ENCODE measurements around the gene CAPN9.
"Not testable (repeated sequence)": the region's sequence is repeated elsewhere in the genome, so short reads cannot be mapped to it uniquely, and the experiment has no call there.

The CAPN9 gene

DNA sequence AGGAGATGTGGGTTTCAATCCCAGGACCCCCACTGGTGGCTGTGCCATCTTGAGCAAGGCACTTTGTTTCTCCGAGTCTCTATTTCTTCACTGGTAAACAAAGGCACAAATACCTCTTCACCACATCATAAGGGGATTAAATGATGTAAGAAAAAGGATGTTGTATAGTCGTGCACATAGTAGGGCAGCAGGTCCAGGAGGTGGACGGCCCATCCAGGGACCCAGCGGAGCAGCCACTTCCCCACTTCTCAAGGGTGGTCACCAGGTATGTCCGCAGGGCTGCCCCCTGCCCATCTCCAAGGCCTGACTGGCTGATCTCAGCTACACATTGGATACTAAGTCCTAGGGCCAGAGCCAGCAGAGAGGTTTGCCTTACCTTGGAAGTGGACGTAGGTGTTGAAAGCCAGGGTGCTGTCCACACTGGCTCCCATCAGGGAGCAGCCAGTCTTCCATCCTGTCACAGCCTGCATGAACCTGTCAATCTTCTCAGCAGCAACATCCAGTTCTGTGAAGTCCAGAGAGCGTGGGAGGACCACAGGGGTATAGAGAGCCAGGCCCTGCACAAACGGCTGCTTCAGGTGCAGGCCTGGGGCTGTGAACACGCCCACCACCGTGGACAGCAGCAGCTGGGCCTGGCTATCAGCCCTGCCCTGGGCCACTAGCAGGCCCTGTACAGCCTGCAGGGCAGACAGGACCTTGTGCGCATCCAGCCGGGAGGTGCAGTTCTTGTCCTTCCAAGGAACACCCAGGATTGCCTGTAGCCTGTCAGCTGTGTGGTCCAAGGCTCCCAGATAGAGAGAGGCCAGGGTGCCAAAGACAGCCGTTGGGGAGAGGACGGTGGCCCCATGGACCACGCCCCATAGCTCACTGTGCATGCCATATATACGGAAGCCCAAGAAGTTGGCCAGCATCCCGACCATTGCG is 37.3 kb upstream of the CAPN9 start:
- no peak for DNase-seq (ENCODE audit: low spot score)

DNA sequence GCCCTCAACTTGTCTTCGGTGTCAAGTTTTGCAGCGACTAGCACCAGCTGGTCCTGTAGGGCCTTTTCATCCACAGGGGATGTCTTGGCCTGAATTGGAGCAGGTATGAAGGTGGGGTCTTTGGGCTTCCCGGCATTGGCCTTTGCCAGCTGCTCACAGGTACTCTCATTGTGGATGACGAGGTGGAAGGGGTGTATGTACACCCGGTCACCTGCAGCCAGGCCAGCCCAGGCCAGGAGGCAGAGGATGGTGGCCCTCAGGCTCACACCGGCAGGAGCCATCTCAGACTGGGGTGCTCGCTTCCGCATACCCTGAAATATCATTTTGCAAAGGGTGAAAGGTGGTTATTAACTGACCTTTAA is 36.7 kb upstream of the CAPN9 start:
- DNase-seq (ENCODE audit: low spot score) = no peak

DNA sequence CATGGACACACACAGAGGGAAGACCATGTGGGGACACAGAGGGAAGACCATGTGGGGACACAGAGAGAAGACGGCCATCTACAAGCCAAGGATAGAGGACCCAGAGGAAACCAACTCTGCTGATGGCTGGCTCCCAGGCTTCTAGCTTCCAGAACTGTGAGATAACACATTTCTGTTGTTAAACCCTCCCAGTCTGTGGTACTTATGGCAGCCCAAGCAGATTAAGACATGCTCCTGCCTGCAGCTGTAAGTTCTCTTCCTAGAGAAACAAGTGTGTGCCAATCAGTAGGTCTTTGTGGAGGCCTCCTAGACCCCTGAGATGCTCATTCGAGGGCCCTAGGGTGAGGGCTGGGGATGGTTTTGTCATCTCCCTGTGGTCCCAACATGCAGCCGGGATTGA is 35.9 kb upstream of the CAPN9 start:
- DNase-seq (ENCODE audit: low spot score) = no peak

DNA sequence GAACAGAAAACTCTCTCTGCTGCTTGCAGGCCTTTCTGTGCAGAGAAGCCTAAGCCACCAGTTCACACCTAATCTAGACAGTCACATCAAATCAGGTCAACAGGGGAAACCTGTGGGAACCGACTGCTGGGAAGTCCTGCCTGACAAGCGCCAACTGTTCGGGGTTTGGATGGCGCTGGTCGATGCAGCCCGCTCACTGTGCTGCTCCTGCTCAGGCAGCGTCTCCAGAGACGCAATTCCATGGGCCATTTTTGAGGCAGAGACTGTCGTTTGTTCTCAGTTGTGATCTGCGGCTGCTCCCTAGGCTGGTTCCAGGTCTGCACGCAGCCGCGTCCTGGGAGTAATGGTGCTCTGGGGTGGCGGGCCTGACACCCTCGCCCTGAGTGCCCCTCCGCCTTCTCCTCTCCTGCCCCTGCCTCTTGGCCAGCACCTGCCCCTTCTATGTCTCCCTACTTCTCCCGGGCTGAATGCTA is 34.7 kb upstream of the CAPN9 start:
- no peak for DNase-seq (ENCODE audit: low spot score)

DNA sequence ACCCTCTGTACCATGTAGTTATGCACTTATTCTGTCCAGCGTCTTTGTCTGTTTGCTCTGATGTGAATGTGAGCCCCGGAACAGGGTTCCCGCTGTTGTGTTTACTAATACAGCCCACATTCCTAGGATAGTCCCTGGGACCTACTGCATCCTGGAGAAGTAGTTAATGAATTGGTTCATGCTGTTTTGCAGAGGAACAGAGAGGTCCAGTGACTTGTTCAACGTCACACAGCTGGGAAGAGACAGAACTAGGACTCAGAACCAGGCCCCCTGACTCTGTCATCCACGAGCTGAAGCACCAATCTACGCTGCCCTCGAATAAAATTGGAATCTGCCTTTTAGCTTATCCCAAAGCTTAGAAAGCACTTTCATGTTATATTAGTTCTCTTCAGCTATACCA is 34.0 kb upstream of the CAPN9 start:
- DNase-seq (ENCODE audit: low spot score) = no peak

DNA sequence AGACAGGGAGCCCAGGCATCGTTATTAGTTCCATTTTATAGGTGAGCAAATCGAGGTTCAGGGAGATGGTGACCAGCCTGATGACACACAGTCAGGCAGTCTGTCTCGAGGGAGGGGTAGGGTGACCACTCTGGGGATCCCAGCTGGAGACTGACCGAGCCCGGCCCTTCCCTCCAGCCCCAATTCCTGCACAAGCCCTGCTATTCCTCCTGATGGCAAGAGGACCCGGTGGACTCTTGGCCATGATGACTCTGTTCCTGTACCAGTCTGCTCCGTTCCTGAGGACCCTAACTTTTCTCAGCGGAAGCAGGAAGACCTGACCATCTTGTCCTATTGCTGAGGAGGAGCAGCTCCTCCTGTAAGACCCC is 33.7 kb upstream of the CAPN9 start:
- DNase-seq (ENCODE audit: low spot score) = no peak

DNA sequence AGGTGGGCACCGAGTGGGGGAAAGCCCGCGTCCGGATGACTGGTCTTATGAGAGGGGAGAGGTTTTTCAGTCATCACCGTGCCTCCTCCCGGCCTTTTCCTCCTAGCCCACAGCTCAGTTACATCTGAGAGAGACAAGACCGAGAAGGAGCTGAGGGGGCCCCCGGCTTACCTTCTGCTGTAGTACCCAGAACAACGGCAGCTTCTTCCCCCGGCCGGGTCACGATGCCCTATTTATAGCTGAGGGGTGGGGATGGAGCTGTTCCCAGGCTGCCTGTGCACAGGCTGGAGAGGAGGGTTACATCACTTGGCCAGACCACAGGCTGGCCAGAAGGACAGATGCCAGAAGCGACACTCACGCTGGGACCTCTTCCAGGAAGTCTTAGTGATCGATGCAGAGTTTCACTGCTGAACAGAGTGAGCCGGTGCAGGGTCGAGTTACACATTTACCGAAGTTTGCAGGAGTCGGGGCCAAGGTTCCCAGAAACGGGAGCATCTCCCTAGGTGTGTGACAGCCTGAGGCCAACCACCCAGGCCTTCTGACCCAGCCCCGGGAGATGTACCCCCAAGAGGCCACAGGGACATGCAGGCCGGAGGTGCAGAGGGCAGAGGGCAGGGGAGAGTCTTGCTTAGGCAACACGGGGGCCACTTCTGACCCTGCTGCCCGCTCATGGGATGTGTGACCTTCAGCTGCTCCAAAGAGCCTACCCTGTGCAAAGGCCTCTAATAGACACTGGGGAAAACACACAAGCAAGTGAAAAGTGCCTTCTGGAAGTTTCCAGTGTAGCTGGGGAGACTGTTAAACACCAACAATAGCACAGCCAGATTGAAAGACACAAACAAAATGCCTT is 33.0 kb upstream of the CAPN9 start, which contains the start of gene AGT:
TSS of gene AGT (minus strand) at position 208 of the 850 bp plus-strand sequence. CDS start 3,299 bp downstream, outside the sequence.
- DNase-seq (ENCODE audit: low spot score) = peak; percentile 89

DNA sequence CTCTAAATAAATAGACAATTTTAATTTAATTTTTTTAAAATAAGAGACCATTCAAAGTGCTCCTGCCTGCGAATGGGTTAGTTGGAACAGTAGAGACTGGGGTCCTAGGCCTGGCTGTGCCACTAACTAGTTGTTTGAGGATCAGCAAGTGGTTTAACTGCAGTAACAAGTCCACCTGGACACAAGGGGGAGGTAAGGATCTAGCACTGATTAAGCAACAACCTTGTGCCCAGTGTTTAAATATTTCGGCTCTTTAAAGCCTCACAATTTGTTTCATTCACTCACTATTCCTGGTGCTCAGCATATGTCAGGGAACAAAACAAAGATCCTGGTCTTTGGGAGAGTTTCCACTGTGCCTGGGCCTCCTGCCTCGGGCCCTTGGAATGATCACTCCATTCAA is 31.7 kb upstream of the CAPN9 start:
- DNase-seq (ENCODE audit: low spot score) = no peak

DNA sequence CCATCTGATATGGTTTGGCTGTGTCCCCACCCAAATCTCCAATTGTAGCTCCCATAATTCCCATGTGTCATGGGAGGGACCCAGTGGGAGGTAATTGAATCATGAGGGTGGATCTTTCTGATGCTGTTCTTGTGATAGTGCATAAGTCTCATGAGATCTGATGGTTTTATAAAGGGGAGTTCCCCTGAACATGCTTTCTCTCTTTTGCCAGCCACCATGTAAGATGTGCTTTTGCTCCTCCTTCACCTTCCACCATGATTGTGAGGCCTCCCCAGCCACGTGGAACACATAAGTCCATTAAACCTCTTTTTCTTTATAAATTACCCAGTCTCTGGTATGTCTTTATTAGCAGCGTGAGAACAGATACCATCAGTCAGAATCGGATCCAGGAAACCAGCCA is 30.7 kb upstream of the CAPN9 start:
- DNase-seq (ENCODE audit: low spot score) = not testable (repeated sequence)

DNA sequence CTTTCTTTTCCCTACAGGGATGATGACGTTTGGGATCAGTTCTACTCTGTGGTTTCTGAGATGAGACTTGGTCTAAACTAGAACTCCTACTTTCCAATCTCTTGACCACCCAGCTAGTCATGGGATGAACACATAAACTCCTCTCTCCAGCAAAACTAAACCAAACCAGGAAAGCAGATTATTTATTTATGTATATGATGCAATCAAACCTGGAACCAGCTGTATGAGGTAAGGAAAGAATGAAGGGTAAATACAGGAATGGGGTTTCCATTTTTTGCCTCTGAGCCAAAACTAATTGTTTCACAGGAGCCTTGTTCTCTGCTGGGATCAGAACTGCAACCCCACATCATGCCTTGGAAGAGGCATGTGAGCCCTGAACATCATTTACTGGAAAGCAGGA is 29.9 kb upstream of the CAPN9 start:
- no peak for DNase-seq (ENCODE audit: low spot score)

DNA sequence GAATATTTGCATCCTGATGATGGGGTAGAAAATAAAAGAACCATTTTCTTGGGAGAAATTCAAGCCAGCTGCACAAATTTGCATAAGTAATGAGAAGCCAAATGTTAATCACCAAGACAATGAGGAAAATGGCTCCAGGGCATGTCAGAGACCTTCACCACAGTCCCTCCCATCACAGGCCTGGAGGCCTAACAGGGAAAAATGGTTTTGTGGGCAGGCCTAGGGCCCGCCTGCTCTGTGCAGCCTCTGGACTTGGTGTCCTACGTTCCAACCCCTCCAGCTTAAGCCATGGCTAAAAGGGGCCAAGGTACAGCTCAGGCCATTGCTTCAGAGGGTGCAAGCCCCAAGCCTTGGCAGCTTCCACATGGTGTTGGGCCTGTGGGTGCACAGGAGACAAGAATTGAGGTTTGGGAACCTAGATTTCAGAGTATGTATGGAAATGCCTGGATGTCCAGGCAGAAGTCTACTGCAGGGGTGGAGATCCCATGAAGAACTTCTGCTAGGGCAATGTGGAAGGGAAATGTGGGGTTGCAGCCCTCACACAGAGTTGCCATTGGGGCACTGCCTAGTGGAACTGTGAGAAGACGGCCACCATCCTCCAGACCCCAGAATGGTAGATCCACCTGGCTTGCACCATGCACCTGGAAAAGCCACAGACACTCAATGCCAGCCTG is 25.2 kb upstream of the CAPN9 start:
- DNase-seq (ENCODE audit: low spot score) = not testable (repeated sequence)

DNA sequence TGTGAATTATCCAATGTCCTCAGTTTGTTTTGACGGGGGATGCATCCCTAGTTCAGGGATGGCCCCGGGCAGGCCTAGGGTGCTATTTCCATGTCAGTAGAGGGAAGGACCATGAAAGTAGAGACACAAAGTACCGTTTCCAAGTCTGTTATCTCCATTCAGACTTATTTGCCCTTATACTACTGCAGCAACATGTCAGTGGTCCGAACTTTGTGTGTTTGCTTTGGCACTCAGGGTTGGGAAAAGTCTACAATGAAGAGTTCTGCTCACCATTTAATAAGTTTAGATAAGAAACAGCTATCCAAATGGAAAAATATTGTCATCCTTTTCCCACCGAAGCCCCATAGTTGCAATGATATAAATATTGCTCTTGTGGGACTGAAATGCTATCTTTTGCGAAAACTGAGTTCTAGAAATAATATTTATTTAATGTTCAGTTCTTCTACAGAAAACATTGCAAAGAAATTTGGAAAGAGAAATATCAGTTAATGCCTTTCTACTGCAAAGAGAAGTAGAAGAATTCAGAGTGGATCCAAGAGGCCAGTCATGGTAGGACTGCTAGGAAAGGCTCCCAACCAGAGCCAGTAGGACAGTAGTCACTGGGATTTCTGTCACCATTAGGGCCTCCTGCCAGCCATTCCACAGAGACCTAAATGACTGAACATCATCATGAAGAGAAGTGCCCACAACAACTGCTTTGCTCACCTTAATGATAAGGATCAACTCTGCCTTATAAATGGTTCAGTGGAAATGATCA is 21.8 kb upstream of the CAPN9 start:
- no peak for DNase-seq (ENCODE audit: low spot score)

DNA sequence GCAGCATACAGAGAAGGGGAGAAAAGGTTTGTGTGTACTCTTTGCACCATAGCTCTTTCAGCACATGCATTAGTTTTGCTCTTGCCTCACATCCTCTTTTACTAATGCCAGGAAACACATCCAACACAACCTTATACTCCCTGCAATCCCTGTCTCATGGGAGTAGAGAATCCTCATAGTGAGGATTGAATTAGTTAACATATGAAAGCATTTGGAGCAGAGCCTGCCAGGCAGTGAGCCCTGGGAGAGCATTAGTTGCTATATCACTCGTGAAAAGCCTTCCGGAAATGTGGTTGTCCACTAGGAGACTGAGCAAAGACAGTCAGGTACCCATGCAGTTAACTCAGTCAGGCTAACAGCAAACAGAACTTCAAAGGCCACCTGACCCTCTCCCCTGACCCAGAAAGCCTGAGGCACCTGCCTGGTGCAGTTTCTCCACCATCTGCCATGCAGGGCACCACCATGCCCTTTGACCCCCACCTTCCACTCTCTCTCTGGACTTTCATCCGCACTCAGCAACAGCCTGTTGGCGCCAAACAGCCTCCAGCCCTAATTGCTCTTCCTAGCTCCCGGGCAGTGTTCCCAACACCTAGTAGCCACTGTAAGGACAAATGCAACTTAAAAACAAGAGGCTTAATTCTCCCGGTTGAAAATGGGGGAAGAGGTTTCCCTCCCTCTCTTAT is 18.3 kb upstream of the CAPN9 start:
- peak; percentile 40 for DNase-seq (ENCODE audit: low spot score)

DNA sequence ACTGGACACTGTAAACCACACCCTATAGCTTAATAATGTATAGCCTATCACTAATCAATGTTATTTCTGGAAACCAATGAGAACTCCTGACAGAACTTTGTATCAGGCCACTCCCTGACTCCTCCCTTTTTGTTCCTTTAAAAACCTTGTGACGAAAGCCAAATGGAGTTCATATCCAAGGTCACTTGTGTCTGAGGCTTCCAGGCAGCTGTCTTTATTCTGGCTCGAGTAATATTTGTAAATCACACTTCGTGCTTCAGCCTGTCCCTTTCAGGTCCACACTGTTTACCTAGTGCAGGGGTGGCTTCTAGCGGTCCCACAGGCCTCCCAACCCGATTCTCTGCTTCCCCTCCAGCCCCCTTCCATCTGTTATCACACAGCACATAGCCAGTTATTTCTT is 16.2 kb upstream of the CAPN9 start:
- no peak for DNase-seq (ENCODE audit: low spot score)

DNA sequence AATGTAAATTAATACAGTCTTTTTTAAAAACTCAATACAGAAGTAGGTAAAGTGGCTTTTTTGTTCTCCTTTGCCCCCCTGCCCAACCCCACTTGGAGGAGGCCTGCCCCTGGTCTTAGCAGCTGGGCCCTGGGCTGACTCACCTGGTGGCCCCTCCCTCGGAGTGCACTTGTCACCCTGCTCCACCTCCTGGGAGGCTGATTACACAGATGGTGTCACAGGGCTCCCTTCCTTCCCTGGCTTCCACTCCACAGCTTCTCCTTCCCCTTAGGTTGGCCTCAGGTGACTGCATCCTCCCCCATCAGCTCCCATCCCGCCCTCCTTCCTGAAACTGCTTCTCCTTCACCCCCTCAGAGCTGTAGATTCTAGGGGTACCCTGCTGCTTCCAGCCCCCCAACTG is 11.7 kb upstream of the CAPN9 start:
- DNase-seq (ENCODE audit: low spot score) = no peak

DNA sequence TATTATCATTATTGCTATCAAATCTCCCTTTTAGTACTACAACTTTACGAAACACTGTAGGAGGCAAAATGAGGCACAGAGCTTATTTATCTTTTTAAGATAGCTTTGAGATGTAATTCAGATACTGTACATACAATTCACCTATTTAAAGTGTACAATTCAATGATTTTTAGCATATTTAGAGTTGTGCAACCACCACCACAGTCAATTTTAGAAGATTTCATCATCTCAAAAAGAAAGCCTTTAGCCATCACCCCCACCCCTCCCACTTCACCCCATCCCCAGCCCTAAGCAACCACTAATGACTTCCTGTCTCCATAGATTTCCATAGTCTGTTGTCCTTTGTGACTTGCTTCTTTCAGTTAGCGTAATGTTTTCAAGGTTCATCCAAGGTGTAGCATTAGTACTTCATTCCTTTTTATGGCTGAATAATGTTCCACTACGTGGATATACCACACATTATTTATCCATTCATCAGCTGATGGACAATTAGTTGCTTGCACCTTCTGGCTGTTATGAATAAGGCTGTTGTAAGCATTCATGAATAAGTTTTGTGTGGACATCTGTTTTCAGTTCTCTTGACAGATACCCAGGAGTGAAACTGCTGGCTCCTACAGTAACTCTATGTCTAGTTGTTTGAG is 9.4 kb upstream of the CAPN9 start:
- no peak for DNase-seq (ENCODE audit: low spot score)

DNA sequence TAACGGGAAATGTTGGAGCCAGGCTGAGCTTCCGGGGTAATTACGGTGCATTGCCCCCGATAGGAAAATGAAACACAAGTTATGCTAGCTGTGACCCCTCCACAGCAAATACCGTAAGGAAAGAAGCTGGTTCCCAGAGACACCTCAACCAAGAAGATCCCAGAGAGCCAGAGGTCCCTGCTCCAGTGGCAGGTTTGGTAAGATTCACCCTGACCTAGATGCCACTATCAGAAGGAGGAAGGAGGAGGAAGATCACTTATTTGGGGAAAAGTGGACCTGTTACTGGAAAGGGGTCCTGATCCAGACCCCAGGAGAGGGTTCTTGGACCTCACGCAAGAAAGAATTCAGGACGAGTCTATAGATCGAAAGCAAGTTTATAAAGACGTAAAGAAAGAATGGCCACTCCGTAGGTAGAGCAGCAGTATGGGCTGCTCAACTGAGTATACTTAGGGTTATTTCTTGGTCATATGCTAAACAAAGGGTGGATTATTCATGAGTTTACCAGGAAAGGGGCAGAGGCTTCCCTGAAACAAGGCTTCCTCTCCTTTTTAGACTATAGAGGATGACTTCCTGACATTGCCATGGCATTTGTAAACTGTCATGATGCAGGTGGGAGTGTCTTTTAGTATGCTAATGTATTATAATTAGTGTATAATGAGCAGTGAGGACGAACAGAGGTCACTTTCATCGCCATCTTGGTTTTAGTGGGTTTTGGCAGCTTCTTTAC is 7.5 kb upstream of the CAPN9 start:
- DNase-seq (ENCODE audit: low spot score) = no peak

DNA sequence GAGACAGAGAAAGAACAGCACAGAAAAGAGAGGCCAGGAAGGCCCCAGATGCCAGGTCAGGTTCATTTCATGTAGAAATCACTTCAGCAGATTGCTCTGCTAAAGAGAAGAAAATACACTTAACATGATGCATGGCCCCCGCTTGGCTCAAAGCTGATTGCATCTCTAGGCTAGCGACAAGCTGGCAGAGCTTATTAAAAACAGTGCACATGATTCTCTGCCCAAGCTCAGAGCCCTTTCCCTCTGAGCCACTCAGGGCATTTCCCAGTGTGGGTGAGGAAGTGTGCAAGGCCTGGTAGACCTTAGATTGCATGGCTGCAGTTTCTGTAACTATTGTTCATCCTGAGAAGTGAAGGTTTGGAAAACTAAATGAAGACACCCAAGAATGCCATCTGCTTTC is 3.3 kb upstream of the CAPN9 start:
- no peak for DNase-seq (ENCODE audit: low spot score)

DNA sequence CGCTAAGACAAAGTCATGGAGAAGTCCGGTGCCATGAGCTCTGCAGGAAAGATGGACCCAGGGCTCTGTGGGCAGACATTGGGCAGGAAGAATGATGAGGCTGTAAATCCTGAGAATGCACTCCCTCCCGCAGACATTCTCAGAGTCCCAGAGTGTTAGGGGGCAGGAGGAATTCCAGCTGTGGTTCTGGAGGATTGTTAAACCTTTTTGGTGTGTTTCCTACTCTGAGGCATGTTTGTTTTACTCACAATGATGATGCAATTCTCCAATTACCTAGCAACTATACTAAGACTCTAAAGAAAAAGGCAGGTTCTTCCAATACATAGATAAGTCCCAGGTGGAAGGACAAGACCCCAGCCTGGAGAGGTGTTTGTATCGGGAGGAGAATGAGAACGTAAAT is 2.8 kb upstream of the CAPN9 start:
- DNase-seq (ENCODE audit: low spot score) = no peak

DNA sequence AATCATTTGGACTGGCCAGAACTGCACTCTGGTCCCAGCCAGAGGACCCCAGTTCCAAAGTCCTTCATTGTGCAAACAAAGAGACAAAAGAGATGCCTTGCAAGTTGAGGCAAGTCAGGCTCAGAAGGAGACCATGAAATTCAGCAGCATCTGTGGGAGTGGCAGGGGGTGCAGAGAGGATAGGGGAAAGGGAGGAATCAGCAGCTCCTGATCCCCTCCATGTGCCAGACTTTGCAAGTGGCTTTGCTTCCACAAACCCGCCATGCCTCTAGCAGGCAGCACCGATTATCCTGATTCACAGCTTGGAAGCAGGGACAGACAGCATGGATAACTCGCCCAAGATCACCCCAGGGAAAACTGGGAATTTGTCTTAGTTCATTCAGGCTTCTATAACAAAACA is 2.1 kb upstream of the CAPN9 start:
- DNase-seq (ENCODE audit: low spot score) = no peak
